Occipital lobe (tissue), 2 donors: ENCODE measurements around the gene LSR. TPM values are rescaled to one million over a fixed set of nuclear protein-coding genes. Genes with fewer than 3 reads are reported as not detected.

Experiments
- DNase-seq: peaks from one replicate; lab custom pipeline; 2025; lab: John Stamatoyannopoulos, UW
- total RNA-seq: library from RNA; depleted of rRNA; stranded (reverse); fragments of >200 nt; gene quantifications from one replicate; pipeline ENCODE4 v1.2.3, GENCODE V29; 2014

Gene LSR
- total RNA-seq, result 3.1 TPM

GRCh38 chr19:35248310-35249145 is at the start of gene LSR:
LSR (plus strand) TSS chr19:35249002; CDS start chr19:35249023, 21 bp downstream.
- DNase-seq, result no peak

- no peak for DNase-seq
Measured at GRCh38 chr19:35199481-35199880, 49.3 kb upstream of the LSR start.

GRCh38 chr19:35202722-35203688 is 45.8 kb upstream of the LSR start:
- no peak for DNase-seq

GRCh38 chr19:35204799-35205732 is 43.7 kb upstream of the LSR start:
- DNase-seq, result no peak

- DNase-seq, result no peak
Measured at GRCh38 chr19:35205733-35206323, 43.0 kb upstream of the LSR start.

GRCh38 chr19:35206379-35206778 is 42.4 kb upstream of the LSR start:
- no peak for DNase-seq

- no peak for DNase-seq
Measured at GRCh38 chr19:35206855-35207254, 41.9 kb upstream of the LSR start.

- DNase-seq, result no peak
Measured at GRCh38 chr19:35207391-35207871, 41.4 kb upstream of the LSR start.

GRCh38 chr19:35208121-35208520 is 40.7 kb upstream of the LSR start:
- no peak for DNase-seq

- no peak for DNase-seq
Measured at GRCh38 chr19:35209646-35210045, 39.2 kb upstream of the LSR start.

GRCh38 chr19:35211545-35212230 is 37.1 kb upstream of the LSR start:
- DNase-seq, result no peak

GRCh38 chr19:35212241-35212640 is 36.6 kb upstream of the LSR start:
- no peak for DNase-seq

GRCh38 chr19:35213663-35214632 is 34.9 kb upstream of the LSR start:
- no peak for DNase-seq

GRCh38 chr19:35214766-35215422 is 33.9 kb upstream of the LSR start:
- no peak for DNase-seq

GRCh38 chr19:35216016-35216832 is 32.6 kb upstream of the LSR start:
- DNase-seq, result no peak

- DNase-seq, result no peak
Measured at GRCh38 chr19:35216833-35217648, 31.8 kb upstream of the LSR start.

- no peak for DNase-seq
Measured at GRCh38 chr19:35217649-35217990, 31.2 kb upstream of the LSR start.
